ENCODE results near the gene TNIK. TPM values are rescaled to one million over a fixed set of nuclear protein-coding genes. Genes with fewer than 3 reads are reported as not detected.

Gene TNIK
- total RNA-seq, 6 experiments from 2014 or later: 10.6 to 17.2 (median 11.8) TPM

GRCh38 chr3:171172070-171172469, 288.1 kb downstream of the TNIK start:
- H3K4me1 Mint-ChIP-seq (ENCODE audit: low read depth): peaks cover 49% of the 10 kb centered on the region
- H3K27ac Mint-ChIP-seq: no peak overlapping the region
- no peak overlapping the region for H3K4me3 Mint-ChIP-seq
- peak; percentile 71 for TF ChIP-seq CTCF (IDR thresholded peaks at IDR 0.05)
- no peaks in the 10 kb centered on the region; the same call in 1 of the 2 replicates for H3K27me3 Mint-ChIP-seq (ENCODE audit: insufficient read depth)
- peaks cover 18% of the 10 kb centered on the region; the same call in 1 of the 2 replicates for H3K36me3 Mint-ChIP-seq (ENCODE audit: low read depth)
- no peaks in the 10 kb centered on the region for H3K9me3 Mint-ChIP-seq
- DNase-seq: no peak

- peaks cover 2% of the 10 kb centered on the region; the same call in 1 of the 2 replicates for H3K27me3 Mint-ChIP-seq (ENCODE audit: insufficient read depth)
- H3K36me3 Mint-ChIP-seq (ENCODE audit: low read depth): peaks cover 30% of the 10 kb centered on the region
- H3K9me3 Mint-ChIP-seq: no peaks in the 10 kb centered on the region
- H3K27ac Mint-ChIP-seq: no peak overlapping the region
- no peak for TF ChIP-seq CTCF (IDR thresholded peaks at IDR 0.05)
- no peak for DNase-seq
- H3K4me1 Mint-ChIP-seq (ENCODE audit: low read depth): peaks cover 46% of the 10 kb centered on the region
- H3K4me3 Mint-ChIP-seq: no peak overlapping the region
These were observed 290.3 kb downstream of the TNIK start for GRCh38 chr3:171169866-171170265.

GRCh38 chr3:171169443-171169842, 290.8 kb downstream of the TNIK start:
- Mint-ChIP-seq H3K9me3 (no peaks in the 10 kb centered on the region), H3K4me1 (ENCODE audit: low read depth) (peaks cover 43% of the 10 kb centered on the region), H3K27me3 (ENCODE audit: insufficient read depth) (peaks cover 2% of the 10 kb centered on the region; the same call in 1 of the 2 replicates), H3K27ac (no peak overlapping the region), H3K4me3 (no peak overlapping the region), H3K36me3 (ENCODE audit: low read depth) (peaks cover 28% of the 10 kb centered on the region)
- DNase-seq: no peak
- TF ChIP-seq CTCF (IDR thresholded peaks at IDR 0.05): no peak

- Mint-ChIP-seq H3K27ac (peak overlapping the region; percentile 36; the same call in 1 of the 2 replicates), H3K4me1 (ENCODE audit: low read depth) (peaks cover 47% of the 10 kb centered on the region), H3K9me3 (no peaks in the 10 kb centered on the region), H3K36me3 (ENCODE audit: low read depth) (peaks cover 25% of the 10 kb centered on the region), H3K27me3 (ENCODE audit: insufficient read depth) (peaks cover 2% of the 10 kb centered on the region; the same call in 1 of the 2 replicates), H3K4me3 (no peak overlapping the region)
- 0 out of 2 replicates have a peak, but pooled peaks have one; percentile 8 for TF ChIP-seq CTCF (IDR thresholded peaks at IDR 0.05)
- no peak for DNase-seq
These were observed 291.7 kb downstream of the TNIK start for GRCh38 chr3:171168551-171168950.

GRCh38 chr3:171168086-171168485, 292.1 kb downstream of the TNIK start:
- DNase-seq: peak; percentile 57
- Mint-ChIP-seq H3K27ac (peak overlapping the region; percentile 36; the same call in 1 of the 2 replicates), H3K27me3 (ENCODE audit: insufficient read depth) (peaks cover 2% of the 10 kb centered on the region; the same call in 1 of the 2 replicates), H3K4me3 (no peak overlapping the region), H3K36me3 (ENCODE audit: low read depth) (peaks cover 27% of the 10 kb centered on the region), H3K4me1 (ENCODE audit: low read depth) (peaks cover 48% of the 10 kb centered on the region), H3K9me3 (peaks cover 2% of the 10 kb centered on the region)
- peak; percentile 72 for TF ChIP-seq CTCF (IDR thresholded peaks at IDR 0.05)

Data from HFFc6 (cell line).